ENCODE data around the gene CHST14.

Gene CHST14

DNA sequence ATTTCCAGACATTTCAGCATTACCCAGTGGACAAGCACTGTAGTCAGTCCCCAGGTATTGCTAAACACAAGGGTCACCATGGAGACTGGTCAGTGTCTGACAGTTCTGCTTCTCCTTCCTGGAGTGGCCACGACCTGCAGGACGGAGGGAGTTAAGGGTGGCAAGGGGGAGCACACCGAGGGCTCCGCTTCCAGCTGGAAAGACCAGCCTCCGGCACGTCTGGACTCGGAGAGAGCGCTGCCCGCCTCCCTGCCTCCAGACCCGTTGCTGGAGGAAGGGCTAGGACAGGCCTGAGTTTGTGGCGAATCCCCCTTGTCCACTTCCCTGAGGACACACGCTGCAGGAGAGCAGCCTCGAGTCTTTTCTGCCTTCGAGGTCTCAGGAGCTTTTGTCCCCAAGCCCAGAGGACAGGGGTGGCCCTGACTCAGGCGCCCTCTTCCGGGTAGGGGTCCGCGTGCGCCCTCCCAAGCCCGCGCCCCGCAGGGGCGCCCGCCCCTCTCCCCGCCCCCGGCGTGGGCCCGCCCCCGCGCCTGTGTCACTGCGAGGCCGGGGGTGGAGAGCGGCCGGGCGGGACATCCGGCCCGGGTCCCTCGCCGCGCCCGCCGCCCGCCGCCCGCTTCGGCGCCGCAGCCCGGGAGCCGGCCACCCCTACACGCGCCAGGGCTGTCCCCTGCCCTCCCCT, at the start of gene CHST14:
TSS of gene CHST14 (plus strand) at position 562 of the 682 bp plus-strand sequence. CDS start 230 bp downstream, outside the sequence.
- peak; percentile 92 for DNase-seq (ENCODE audit: low spot score)

DNA sequence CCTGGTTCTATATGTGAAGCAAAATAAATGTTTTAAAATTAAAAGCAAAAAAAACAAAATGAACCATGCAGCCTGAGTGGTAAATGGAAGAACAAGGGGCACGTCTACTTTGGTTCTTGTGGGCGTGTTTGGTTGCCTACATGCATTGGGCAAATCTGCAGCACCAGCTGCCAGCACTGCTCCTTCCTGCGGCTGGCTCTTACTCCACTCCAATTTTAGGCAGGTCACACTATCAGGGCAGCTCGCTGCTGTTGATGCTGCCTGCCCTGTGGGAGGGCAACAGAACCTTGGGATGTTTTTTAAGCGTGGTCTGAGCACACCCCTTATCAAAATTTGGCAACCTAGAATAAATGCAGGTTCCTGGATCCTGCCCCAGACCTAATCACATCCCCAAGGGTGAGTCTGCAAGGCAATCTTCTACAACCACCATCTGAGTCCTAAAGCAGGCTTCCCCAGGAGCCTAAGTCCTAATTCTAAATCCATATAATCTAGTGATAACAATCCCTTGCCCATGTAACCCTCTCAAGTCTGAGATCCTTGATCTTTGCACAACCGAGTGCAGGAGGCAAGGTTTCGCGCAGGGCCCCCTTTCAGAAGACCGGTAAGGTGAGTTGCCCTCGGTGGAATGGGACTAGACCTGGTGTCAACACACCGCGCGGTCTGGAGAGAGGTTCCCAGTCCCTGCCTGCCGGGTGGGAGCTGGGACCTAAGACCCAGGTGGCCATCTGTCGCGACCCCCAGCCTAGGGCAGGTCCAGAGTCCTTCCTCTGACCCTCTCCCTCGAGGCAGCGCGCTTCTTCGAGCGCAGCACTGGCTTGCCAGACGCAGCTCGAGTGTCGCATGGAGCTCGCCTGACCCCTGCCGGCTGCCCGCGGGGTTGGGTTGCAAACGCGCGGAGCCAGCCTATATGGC, 49.3 kb upstream of the CHST14 start:
- DNase-seq (ENCODE audit: low spot score), result peak; percentile 93

DNA sequence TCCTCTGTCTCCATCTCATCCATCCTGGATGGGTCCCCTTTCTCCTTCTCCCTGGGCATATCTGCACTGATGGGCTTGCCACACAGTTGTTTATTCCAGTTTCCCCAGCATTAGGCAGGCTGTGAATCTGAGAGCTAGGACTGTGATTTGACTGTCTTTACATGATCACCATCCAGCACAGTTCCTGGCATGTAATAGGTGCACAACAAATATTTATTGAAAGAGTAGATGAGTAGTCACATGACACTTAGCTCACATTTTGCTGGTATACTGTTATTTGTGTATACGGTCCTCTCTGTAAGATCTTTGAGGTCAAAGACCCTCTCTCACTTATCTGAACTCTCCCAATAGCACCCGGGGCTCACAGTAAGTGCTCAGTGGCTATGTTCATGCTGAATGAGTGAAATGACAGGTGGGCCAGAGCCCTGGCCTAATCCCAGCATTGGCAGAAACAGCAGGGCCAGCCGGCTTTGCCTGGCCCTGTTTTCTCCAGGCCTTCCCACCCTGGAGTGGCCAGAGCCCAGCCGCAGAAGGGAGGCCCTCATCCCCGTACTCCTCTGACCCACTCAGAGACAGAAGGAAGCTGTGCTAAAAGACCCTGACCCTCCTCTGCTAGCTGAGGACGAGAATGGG, 46.2 kb upstream of the CHST14 start:
- no peak for DNase-seq (ENCODE audit: low spot score)

DNA sequence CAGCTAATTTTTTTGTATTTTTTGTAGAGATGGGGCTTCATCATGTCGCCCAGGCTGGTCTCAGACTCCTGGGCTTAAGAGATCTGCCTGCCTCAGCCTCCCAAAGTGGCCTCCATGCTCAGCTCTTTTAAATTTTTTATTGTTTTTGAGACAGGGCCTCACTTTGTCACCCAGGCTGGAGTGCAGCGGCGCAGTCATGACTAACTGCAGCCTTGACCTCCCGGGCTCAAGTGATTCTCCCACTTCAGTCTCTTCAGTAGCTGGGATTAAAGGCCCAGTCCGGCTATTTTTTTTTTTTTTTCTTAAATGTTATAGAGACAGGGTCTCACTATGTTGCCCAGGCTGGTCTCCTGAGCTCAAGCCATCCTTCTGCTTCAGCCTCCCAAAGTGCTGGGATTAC, 45.1 kb upstream of the CHST14 start:
- DNase-seq (ENCODE audit: low spot score), result no peak

DNA sequence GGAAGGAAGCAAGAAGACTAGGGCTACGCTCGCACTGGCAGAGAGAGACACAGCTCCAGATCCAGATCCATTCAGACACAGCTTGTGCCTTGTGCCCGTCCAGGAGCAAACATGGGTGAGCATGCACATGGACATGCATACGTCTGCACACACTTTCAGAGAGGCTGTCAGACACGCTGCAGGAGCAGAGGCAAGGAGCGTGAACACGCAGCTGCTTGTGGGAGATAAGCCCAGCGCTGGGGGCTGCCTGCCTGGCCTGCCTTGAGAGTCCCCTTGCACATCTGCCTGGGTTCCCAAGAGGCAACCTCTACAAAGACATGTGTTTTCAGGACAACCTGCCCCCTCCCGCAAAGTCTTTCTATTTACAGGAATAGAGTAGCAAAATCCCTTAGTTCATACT, 43.6 kb upstream of the CHST14 start:
- DNase-seq (ENCODE audit: low spot score), result no peak

DNA sequence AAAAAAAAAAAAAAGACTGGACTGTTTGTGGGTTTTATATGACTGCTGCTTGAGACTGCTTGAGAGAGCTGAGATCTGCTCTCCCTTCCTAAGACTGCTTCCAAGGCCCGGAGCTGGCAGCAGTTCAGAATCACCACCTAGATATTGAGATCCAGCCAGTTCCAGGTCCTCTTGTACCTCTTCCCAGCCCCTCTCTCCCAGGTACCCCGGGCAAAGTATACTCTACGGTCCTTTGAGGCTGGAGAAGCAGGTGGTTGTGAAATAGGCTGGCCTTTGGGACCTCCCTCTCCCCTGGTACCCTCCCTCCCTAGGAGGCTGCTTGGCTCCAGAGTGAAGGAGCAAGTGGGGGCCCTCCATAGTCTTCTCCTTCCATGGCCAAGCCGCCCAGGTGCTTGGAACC, 42.6 kb upstream of the CHST14 start:
- no peak for DNase-seq (ENCODE audit: low spot score)

- no peak for DNase-seq (ENCODE audit: low spot score)
Measured at GRCh38 chr15:40429068-40429710, 41.6 kb upstream of the CHST14 start.

GRCh38 chr15:40430271-40430805, 40.4 kb upstream of the CHST14 start:
- peak; percentile 80 for DNase-seq (ENCODE audit: low spot score)

- no peak for DNase-seq (ENCODE audit: low spot score)
Measured at GRCh38 chr15:40435023-40435709, 35.6 kb upstream of the CHST14 start.

DNA sequence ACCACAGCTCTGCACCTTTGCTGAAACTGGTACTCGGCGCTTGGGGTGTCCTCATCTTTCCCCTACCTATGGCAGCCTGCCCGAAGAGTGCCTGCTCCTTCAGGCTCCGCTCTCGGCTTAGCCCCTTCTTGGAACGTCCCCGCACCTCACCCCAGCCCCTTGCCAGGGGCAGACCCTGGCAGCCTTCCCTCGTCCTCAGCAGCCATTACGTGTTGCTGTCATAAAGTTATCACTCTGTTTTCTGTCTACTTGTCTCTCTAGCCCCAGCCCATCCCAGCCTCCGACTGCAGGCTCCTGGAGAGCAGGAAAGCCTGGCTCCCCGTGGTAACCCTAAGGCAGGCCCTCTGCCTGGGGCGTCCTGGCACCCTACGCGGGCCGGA, 35.1 kb upstream of the CHST14 start:
- DNase-seq (ENCODE audit: low spot score), result no peak

DNA sequence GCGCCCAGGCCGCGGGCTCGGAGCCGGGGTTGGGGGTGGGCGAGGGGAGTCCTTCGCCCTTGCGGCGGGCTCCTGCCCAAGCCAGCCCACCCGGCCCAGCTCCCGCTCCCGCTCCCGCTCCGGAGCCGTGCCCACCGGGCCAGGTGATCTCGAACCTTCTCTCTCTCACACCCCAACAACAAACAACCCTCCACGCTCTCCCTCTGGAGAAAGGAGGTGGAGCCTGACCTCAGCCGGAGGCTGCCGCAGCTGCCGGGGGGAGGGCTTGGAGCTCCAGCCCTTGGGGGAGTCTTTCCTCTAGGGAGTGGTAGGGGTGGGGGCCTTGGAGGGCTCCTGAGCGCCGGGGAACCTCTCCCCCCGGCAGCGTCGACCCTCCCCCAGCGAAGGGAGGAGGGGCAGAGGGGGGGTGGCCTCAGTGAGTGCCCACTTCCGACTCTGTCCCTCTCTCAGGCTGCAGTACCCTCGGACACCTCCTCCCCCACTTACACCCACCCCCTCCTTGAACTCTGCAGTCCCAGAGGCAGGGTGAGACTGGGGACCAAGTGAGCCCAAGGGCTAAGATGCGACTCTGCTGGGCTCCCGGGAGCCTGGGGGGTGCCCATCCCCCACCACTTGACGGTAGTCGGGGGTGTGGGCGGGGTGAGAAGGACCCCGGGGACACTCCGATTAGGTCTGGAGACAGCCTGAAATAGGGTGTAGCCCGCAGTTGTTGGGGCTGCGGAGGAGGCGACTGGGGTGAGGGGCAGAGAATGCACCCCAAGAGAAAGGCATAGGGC, 34.5 kb upstream of the CHST14 start:
- no peak for DNase-seq (ENCODE audit: low spot score)

GRCh38 chr15:40436892-40437751, 33.7 kb upstream of the CHST14 start:
- no peak for DNase-seq (ENCODE audit: low spot score)

- DNase-seq (ENCODE audit: low spot score), result no peak
Measured at GRCh38 chr15:40437752-40438687, 32.8 kb upstream of the CHST14 start.

- DNase-seq (ENCODE audit: low spot score), result no peak
Measured at GRCh38 chr15:40438712-40439111, 32.1 kb upstream of the CHST14 start.

- no peak for DNase-seq (ENCODE audit: low spot score)
Measured at GRCh38 chr15:40439461-40439959, 31.3 kb upstream of the CHST14 start.

DNA sequence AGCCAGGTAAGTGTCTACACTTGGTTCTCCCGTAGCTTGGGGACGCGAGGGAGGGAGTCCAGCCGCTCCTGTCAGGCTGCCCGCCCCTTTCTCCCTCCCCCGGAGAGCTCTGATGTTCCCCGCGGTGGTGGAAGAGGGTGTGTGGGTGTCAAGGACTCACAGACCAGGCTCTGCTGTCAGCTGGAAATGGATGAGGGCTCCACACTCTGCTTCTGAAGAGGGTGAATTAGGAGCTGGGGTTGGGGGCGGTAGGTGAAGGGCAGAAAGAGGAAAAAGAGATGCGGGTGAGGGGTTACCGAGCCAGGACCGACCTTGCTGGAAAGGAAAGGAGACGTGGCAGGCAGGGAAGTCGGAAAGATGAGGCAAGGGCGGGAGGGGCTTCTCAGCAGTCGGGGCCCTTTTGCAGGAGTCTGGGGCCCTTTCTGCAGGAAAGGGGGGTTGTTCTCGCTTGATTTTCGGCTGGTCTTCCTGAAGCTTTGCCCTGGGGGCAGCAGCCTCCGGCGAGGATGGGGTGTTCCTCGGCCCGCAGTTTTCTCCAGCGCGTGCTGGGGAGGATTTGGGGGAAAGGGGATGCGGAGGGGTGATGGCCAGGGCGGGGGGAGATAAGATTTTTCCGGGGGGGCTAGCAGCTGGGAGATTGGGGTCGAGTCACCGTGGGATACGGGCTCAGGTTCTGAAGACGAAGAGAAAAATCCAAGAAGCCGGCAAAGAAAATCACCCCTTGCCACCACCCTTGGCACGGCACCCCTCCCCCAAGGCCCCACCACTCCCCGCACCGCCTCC, 30.6 kb upstream of the CHST14 start:
- no peak for DNase-seq (ENCODE audit: low spot score)

DNA sequence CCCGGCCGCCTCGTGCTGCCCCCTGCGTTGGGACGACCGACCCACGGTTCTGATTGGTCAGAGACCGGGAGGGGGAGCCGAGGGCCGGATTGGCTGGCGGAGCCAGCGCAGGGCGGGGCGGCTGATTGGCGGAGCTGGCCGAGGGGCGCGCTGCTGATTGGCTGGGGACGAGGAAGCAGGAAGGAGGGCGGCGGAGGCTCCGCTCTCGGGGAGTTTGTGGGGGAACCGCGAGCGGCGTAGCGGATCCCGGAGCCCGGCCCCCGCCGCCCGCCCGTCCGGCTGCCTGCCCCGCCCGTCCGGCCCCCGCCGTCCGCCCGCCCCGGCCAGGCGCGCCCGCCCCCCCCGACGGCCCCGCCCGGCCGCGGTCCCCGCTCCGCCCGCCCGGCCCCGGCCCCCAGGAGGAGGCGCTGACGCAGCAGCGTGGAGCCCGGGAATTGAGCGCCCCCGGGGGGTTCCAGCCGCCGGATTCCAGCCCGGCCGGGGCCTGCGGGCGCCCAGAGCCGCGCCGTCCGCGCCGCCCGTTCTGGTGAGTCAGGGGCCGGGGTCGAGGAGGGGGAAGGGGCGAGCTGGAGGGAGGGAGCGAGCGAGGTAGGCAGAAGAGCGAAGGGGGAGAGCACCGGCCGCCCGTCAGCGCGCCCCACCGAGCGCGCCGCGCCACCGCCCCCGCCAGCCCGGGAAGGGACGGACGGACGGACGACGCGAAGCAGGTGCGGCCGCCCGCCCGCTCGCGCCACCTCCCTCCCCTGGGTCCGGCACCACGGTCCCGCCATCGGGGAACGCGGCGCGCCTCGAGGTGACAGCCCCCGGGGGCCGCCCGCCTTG, 29.8 kb upstream of the CHST14 start, which contains the start of gene BAHD1:
TSS of gene BAHD1 (plus strand) at position 211 of the 822 bp plus-strand sequence. CDS start 17,512 bp downstream, outside the sequence.
- peak; percentile 99 for DNase-seq (ENCODE audit: low spot score)
